IMR-90 (cell line): ENCODE results near the gene NLGN4X.

Source experiments
- BHLHE40 ChIP-seq: fragments of 150-350 bp; IDR thresholded peaks from 2 replicates; pipeline ENCODE4 v1.6.1; 2016; ENCODE audit warnings: mild to moderate bottlenecking, low read depth, low read length
- CEBPB ChIP-seq: IDR thresholded peaks from 2 replicates; pipeline ENCODE4 v1.6.1; 2012; ENCODE audit warnings: low read depth, low read length, improper control_type of control experiment
- CHD1 ChIP-seq: IDR thresholded peaks from 2 replicates; pipeline ENCODE4 v1.6.1; 2012; ENCODE audit warnings: low read depth, low read length, improper control_type of control experiment
- CTCF ChIP-seq: conservative IDR thresholded peaks from 2 replicates; pipeline ENCODE4 v1.5.1; 2012; ENCODE audit warnings: mild to moderate bottlenecking, low read depth, low read length, improper control_type of control experiment
- ELK1 ChIP-seq: fragments of 150-350 bp; IDR thresholded peaks from 2 replicates; pipeline ENCODE4 v1.6.1; 2016; ENCODE audit warnings: low read depth, mild to moderate bottlenecking, low read length, moderate library complexity, borderline replicate concordance
- MXI1 ChIP-seq: IDR thresholded peaks from 2 replicates; pipeline ENCODE4 v1.6.1; 2012; ENCODE audit warnings: low read depth, mild to moderate bottlenecking, low read length, moderate library complexity, borderline replicate concordance
- NFE2L2 ChIP-seq: fragments of 150-350 bp; IDR thresholded peaks from 2 replicates; pipeline ENCODE4 v1.6.1; 2016; ENCODE audit warnings: low read depth, mild to moderate bottlenecking, low read length
- POLR2A ChIP-seq: IDR thresholded peaks from 2 replicates; pipeline ENCODE4 v1.6.1; 2012; ENCODE audit warnings: mild to moderate bottlenecking, low read depth, low read length
- RAD21 ChIP-seq: IDR thresholded peaks from 2 replicates; pipeline ENCODE4 v1.6.1; 2012; ENCODE audit warnings: low read length, improper control_type of control experiment
- RFX5 ChIP-seq: IDR thresholded peaks from 2 replicates; pipeline ENCODE4 v1.8.0; 2012; ENCODE audit warnings: low read depth, mild to moderate bottlenecking, low read length, moderate library complexity
- USF2 ChIP-seq: fragments of 150-350 bp; IDR thresholded peaks from 2 replicates; pipeline ENCODE4 v1.6.1; 2017; ENCODE audit warnings: mild to moderate bottlenecking, antibody characterized with exemption, low read length, low read depth

- TF ChIP-seq CTCF = no peak
- TF ChIP-seq POLR2A = no peak
- TF ChIP-seq RFX5 = no peak
- TF ChIP-seq ELK1 = no peak
- TF ChIP-seq RAD21 = no peak
- TF ChIP-seq CHD1 = no peak
- TF ChIP-seq CEBPB = no peak
- no peak for TF ChIP-seq USF2
- no peak for TF ChIP-seq BHLHE40
- TF ChIP-seq NFE2L2 = no peak
- no peak for TF ChIP-seq MXI1
These were observed 58.2 kb downstream of the NLGN4X start for GRCh38 chrX:6170424-6170823.
